ENCODE data around the gene GABRP.

Gene GABRP

GRCh38 chr5:170746075-170746960, 37.2 kb upstream of the GABRP start:
- H3K9me3 ChIP-seq (ENCODE audit: control insufficient read depth, low read length) = no peaks in the 10 kb centered on the region
- H3K27me3 ChIP-seq (replicated peaks; ENCODE audit: control insufficient read depth, insufficient read depth, low read length, poor library complexity, severe bottlenecking) = no peaks in the 10 kb centered on the region
- no peak for DNase-seq
- H3K27ac ChIP-seq (ENCODE audit: insufficient read depth, low read length, poor library complexity, severe bottlenecking) = no peak overlapping the region
- no peak overlapping the region for H3K4me3 ChIP-seq (ENCODE audit: insufficient read depth, low read depth, low read length, poor library complexity, severe bottlenecking)
- no peaks in the 10 kb centered on the region for H3K36me3 ChIP-seq (ENCODE audit: control insufficient read depth, insufficient read depth, low read length)
- H3K4me1 ChIP-seq (ENCODE audit: control insufficient read depth, insufficient read depth, low read length, poor library complexity, severe bottlenecking) = no peaks in the 10 kb centered on the region

GRCh38 chr5:170746961-170747340, 36.6 kb upstream of the GABRP start:
- no peak overlapping the region for H3K27ac ChIP-seq (ENCODE audit: insufficient read depth, low read length, poor library complexity, severe bottlenecking)
- no peak overlapping the region for H3K4me3 ChIP-seq (ENCODE audit: insufficient read depth, low read depth, low read length, poor library complexity, severe bottlenecking)
- DNase-seq = no peak
- no peaks in the 10 kb centered on the region for H3K27me3 ChIP-seq (replicated peaks; ENCODE audit: control insufficient read depth, insufficient read depth, low read length, poor library complexity, severe bottlenecking)
- H3K9me3 ChIP-seq (ENCODE audit: control insufficient read depth, low read length) = no peaks in the 10 kb centered on the region
- no peaks in the 10 kb centered on the region for H3K36me3 ChIP-seq (ENCODE audit: control insufficient read depth, insufficient read depth, low read length)
- no peaks in the 10 kb centered on the region for H3K4me1 ChIP-seq (ENCODE audit: control insufficient read depth, insufficient read depth, low read length, poor library complexity, severe bottlenecking)

- Histone ChIP-seq H3K27me3 (replicated peaks; ENCODE audit: control insufficient read depth, insufficient read depth, low read length, poor library complexity, severe bottlenecking) (no peaks in the 10 kb centered on the region), H3K27ac (ENCODE audit: insufficient read depth, low read length, poor library complexity, severe bottlenecking) (no peak overlapping the region), H3K36me3 (ENCODE audit: control insufficient read depth, insufficient read depth, low read length) (no peaks in the 10 kb centered on the region), H3K4me3 (ENCODE audit: insufficient read depth, low read depth, low read length, poor library complexity, severe bottlenecking) (no peak overlapping the region), H3K4me1 (ENCODE audit: control insufficient read depth, insufficient read depth, low read length, poor library complexity, severe bottlenecking) (no peaks in the 10 kb centered on the region), H3K9me3 (ENCODE audit: control insufficient read depth, low read length) (no peaks in the 10 kb centered on the region)
- no peak for DNase-seq
These were observed 36.2 kb upstream of the GABRP start for GRCh38 chr5:170747357-170747756.

- H3K27ac ChIP-seq (ENCODE audit: insufficient read depth, low read length, poor library complexity, severe bottlenecking) = no peak overlapping the region
- H3K4me3 ChIP-seq (ENCODE audit: insufficient read depth, low read depth, low read length, poor library complexity, severe bottlenecking) = no peak overlapping the region
- H3K9me3 ChIP-seq (ENCODE audit: control insufficient read depth, low read length) = no peaks in the 10 kb centered on the region
- no peaks in the 10 kb centered on the region for H3K36me3 ChIP-seq (ENCODE audit: control insufficient read depth, insufficient read depth, low read length)
- H3K27me3 ChIP-seq (replicated peaks; ENCODE audit: control insufficient read depth, insufficient read depth, low read length, poor library complexity, severe bottlenecking) = no peaks in the 10 kb centered on the region
- no peaks in the 10 kb centered on the region for H3K4me1 ChIP-seq (ENCODE audit: control insufficient read depth, insufficient read depth, low read length, poor library complexity, severe bottlenecking)
- no peak for DNase-seq
These were observed 35.7 kb upstream of the GABRP start for GRCh38 chr5:170747851-170748250.

GRCh38 chr5:170748951-170749471, 34.5 kb upstream of the GABRP start:
- no peak for DNase-seq
- Histone ChIP-seq H3K27ac (ENCODE audit: insufficient read depth, low read length, poor library complexity, severe bottlenecking) (no peak overlapping the region), H3K9me3 (ENCODE audit: control insufficient read depth, low read length) (no peaks in the 10 kb centered on the region), H3K4me3 (ENCODE audit: insufficient read depth, low read depth, low read length, poor library complexity, severe bottlenecking) (no peak overlapping the region), H3K36me3 (ENCODE audit: control insufficient read depth, insufficient read depth, low read length) (no peaks in the 10 kb centered on the region), H3K27me3 (replicated peaks; ENCODE audit: control insufficient read depth, insufficient read depth, low read length, poor library complexity, severe bottlenecking) (no peaks in the 10 kb centered on the region), H3K4me1 (ENCODE audit: control insufficient read depth, insufficient read depth, low read length, poor library complexity, severe bottlenecking) (no peaks in the 10 kb centered on the region)

- H3K27me3 ChIP-seq (replicated peaks; ENCODE audit: control insufficient read depth, insufficient read depth, low read length, poor library complexity, severe bottlenecking) = no peaks in the 10 kb centered on the region
- no peak overlapping the region for H3K4me3 ChIP-seq (ENCODE audit: insufficient read depth, low read depth, low read length, poor library complexity, severe bottlenecking)
- DNase-seq = no peak
- H3K27ac ChIP-seq (ENCODE audit: insufficient read depth, low read length, poor library complexity, severe bottlenecking) = no peak overlapping the region
- H3K9me3 ChIP-seq (ENCODE audit: control insufficient read depth, low read length) = no peaks in the 10 kb centered on the region
- H3K36me3 ChIP-seq (ENCODE audit: control insufficient read depth, insufficient read depth, low read length) = no peaks in the 10 kb centered on the region
- no peaks in the 10 kb centered on the region for H3K4me1 ChIP-seq (ENCODE audit: control insufficient read depth, insufficient read depth, low read length, poor library complexity, severe bottlenecking)
These were observed 33.6 kb upstream of the GABRP start for GRCh38 chr5:170749911-170750431.

- no peaks in the 10 kb centered on the region for H3K9me3 ChIP-seq (ENCODE audit: control insufficient read depth, low read length)
- H3K27ac ChIP-seq (ENCODE audit: insufficient read depth, low read length, poor library complexity, severe bottlenecking) = no peak overlapping the region
- no peak for DNase-seq
- no peak overlapping the region for H3K4me3 ChIP-seq (ENCODE audit: insufficient read depth, low read depth, low read length, poor library complexity, severe bottlenecking)
- H3K36me3 ChIP-seq (ENCODE audit: control insufficient read depth, insufficient read depth, low read length) = no peaks in the 10 kb centered on the region
- no peaks in the 10 kb centered on the region for H3K4me1 ChIP-seq (ENCODE audit: control insufficient read depth, insufficient read depth, low read length, poor library complexity, severe bottlenecking)
- H3K27me3 ChIP-seq (replicated peaks; ENCODE audit: control insufficient read depth, insufficient read depth, low read length, poor library complexity, severe bottlenecking) = no peaks in the 10 kb centered on the region
These were observed 32.7 kb upstream of the GABRP start for GRCh38 chr5:170750791-170751190.

GRCh38 chr5:170751631-170752030, 31.9 kb upstream of the GABRP start:
- Histone ChIP-seq H3K4me1 (ENCODE audit: control insufficient read depth, insufficient read depth, low read length, poor library complexity, severe bottlenecking) (no peaks in the 10 kb centered on the region), H3K9me3 (ENCODE audit: control insufficient read depth, low read length) (no peaks in the 10 kb centered on the region), H3K27me3 (replicated peaks; ENCODE audit: control insufficient read depth, insufficient read depth, low read length, poor library complexity, severe bottlenecking) (no peaks in the 10 kb centered on the region), H3K27ac (ENCODE audit: insufficient read depth, low read length, poor library complexity, severe bottlenecking) (no peak overlapping the region), H3K4me3 (ENCODE audit: insufficient read depth, low read depth, low read length, poor library complexity, severe bottlenecking) (no peak overlapping the region), H3K36me3 (ENCODE audit: control insufficient read depth, insufficient read depth, low read length) (no peaks in the 10 kb centered on the region)
- no peak for DNase-seq

- H3K27ac ChIP-seq (ENCODE audit: insufficient read depth, low read length, poor library complexity, severe bottlenecking) = no peak overlapping the region
- DNase-seq = no peak
- H3K27me3 ChIP-seq (replicated peaks; ENCODE audit: control insufficient read depth, insufficient read depth, low read length, poor library complexity, severe bottlenecking) = no peaks in the 10 kb centered on the region
- no peaks in the 10 kb centered on the region for H3K4me1 ChIP-seq (ENCODE audit: control insufficient read depth, insufficient read depth, low read length, poor library complexity, severe bottlenecking)
- no peaks in the 10 kb centered on the region for H3K9me3 ChIP-seq (ENCODE audit: control insufficient read depth, low read length)
- no peaks in the 10 kb centered on the region for H3K36me3 ChIP-seq (ENCODE audit: control insufficient read depth, insufficient read depth, low read length)
- H3K4me3 ChIP-seq (ENCODE audit: insufficient read depth, low read depth, low read length, poor library complexity, severe bottlenecking) = no peak overlapping the region
These were observed 31.0 kb upstream of the GABRP start for GRCh38 chr5:170752257-170753215.
